CD4-positive, alpha-beta T cell treated with Interleukin-2 at 100 ng/mL for 4 hours (primary cell): ENCODE measurements around the gene INSIG2.
A peak's percentile ranks its signal among the peaks of the same experiment; 100 is the strongest.

Experiments used
- DNase-seq: peaks from one replicate; pipeline ENCODE4 v3.0.0-alpha.2; 2020; ENCODE audit warnings: low spot score

Gene INSIG2

GRCh38 chr2:118088051-118089024, at the start of gene INSIG2:
TSS of gene INSIG2 (plus strand) at chr2:118088471. CDS start at chr2:118096557, 8,086 bp downstream.
- peak; percentile 91 for DNase-seq

- DNase-seq = no peak
Measured at GRCh38 chr2:118040891-118041290, 47.4 kb upstream of the INSIG2 start.

- DNase-seq = no peak
Measured at GRCh38 chr2:118044103-118044716, 44.1 kb upstream of the INSIG2 start.

DNA sequence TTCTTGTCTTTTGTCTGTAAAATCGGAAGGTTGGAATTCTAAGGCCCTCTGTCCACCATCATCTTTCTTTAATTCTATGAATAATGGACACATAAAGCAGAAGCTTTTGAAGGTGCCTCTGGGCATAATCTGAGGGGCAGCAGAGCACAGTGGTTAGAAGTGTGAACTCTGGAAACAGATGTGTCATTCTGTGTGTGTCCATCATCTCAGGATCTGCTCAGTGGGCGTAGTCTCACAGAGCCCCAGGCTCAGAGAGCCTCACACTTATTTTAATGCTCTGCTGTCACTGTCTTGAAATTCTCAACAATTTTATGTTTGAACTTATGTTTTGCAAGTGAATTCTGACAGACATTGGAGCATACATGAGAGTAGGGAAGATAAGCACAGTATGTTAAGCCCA, 43.4 kb upstream of the INSIG2 start:
- DNase-seq = no peak

DNA sequence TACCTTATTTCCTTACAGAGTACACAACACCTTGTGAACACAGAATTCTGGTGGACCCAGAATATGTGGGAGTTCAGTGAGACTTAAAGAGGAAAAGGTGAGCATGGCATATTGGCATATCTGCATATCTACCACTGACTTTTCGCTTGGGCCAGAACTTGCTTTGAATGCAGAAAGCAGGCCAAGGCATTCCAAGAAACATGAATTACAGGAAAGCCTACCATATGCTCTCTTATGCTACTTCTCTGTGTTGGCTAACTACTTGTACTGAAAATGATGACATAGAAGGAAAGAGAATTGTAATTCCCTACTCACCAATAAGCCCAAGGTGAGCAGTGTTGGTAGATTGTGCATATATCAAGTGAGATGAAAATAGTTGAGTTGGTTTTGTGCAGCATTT, 43.0 kb upstream of the INSIG2 start:
- no peak for DNase-seq

DNA sequence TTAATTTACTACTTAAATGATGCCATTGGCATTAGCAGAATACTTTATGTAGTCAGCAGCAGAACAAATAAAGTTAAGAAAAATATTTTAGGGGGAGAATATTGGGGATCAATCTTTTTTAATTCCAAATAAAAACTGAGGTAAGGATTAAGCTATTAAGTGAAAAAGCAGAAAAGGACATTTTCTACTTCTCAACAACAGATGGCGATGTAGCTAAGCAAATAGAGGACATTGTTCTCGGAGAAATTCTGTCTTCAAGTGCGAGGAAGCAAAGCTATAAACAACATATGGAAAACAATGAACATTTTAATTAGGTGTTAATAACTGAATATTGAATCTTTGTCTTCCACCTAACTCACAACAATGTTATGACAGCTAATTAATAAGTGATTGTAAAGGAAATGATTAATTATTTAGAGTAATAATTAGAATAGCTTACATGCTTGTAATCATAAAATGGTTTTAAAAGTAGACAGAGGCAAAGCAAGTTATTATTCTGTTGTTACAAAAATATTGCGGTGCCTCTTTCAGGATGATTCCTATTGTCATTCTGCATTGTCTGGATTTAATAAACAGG, 41.5 kb upstream of the INSIG2 start:
- peak; percentile 39 for DNase-seq

GRCh38 chr2:118047380-118047826, 40.9 kb upstream of the INSIG2 start:
- no peak for DNase-seq

DNA sequence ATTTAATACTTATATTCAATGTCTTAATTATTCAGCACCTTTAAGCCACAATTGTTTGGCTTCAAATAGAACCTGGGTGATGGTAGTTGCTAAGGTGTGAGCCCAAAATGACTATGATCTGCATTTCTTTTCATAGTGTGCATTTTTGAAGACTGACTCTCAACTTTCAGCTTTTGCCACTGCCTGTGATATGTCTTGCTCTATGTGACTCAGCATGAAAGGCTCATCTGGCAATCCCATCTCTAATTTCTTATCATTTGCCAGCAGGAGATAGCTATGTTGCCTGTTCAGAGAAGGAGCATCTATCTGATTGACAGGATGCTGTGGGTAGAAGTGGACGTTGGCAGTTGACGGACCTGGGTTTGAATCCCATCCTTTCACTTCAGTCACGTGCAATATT, 39.9 kb upstream of the INSIG2 start:
- no peak for DNase-seq

GRCh38 chr2:118049140-118049815, 39.0 kb upstream of the INSIG2 start:
- DNase-seq = no peak

DNA sequence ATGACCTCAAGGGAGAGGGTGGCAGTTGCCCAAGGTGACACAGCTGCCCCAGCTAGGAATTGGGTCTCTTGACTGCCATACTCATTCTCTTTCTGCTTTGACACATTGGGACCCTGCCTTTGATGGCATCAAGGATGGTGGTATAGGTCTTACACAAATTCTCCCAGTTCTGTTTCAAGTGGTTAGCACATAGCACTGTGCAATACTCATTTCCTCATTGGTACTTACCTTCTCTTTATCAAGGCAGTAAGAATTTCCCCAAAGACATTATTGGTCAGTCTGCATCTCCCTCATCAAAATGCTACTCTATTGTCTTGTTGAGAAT, 38.5 kb upstream of the INSIG2 start:
- no peak for DNase-seq

DNA sequence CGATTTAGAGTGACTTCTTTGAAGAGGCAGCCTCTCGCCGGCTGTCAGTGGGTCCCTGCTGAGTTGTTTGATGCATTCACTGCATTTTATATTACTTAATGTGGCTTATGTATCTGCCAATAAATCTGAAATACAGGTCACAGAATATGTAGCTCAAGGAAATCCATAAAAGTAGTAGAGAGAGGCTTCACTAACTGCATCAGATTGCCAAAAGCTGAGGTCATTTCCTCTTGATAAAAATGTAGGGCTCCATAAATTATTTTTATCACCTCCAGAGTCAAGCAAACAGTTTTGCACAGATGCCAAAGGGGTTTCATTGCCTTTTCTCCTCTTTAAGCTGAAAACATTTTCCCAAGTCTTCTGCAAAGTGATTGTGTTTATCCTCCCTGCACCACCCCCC, 37.9 kb upstream of the INSIG2 start:
- DNase-seq = no peak

- no peak for DNase-seq
Measured at GRCh38 chr2:118050974-118051373, 37.3 kb upstream of the INSIG2 start.

GRCh38 chr2:118051826-118052358, 36.4 kb upstream of the INSIG2 start:
- no peak for DNase-seq

GRCh38 chr2:118052474-118052873, 35.8 kb upstream of the INSIG2 start:
- DNase-seq = no peak

DNA sequence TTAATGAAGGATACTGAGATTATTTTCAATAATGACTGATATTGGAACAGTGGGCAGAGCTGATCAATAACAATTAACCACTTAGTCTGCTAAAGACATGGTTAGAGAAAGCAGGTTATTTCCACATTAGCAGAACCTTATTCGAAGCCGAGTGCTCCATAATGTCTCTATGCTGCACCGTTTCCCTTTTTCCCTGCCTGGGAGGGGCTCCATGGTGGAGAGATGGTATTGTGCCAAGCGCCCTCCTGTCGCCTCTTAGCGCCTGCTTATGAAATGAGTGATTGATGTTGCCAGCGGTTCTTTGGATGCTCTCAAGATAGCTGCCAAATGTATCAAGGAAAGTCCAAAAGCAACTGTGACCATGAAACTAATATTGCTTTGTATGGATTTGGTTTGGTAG, 34.6 kb upstream of the INSIG2 start:
- no peak for DNase-seq

- no peak for DNase-seq
Measured at GRCh38 chr2:118054213-118055008, 33.9 kb upstream of the INSIG2 start.

DNA sequence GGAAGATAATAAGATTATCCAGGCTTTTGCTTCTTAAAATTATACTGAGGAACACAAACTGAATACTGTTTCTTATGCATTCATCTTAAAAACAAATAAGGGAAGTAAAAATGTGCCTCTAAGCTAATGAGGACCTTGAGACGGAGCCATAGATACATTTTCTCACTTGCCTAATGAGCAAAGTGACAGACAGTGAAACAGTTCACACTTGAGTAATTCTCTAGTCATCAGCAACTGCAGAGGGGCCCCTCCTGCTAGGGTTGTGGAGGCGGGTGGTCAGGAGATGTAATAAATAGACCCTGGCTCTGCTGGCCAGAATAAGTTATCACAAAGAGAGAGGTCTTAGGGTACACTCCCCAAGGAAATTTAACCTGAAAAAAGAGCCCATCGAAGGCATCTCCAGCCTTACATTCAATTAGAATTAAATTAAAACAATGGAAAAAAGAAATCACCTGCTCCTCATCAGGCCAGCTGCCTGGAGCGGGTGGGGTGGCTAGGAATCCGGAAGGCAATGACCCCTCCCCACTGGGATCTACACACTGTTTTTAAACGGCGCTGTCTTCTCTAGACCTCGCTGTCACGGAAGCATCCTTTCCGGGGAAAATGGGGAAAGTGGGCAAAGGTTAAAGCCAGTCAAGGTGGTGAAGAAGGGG, 32.6 kb upstream of the INSIG2 start:
- DNase-seq = no peak

GRCh38 chr2:118056165-118056534, 32.1 kb upstream of the INSIG2 start:
- no peak for DNase-seq

- no peak for DNase-seq
Measured at GRCh38 chr2:118056801-118057200, 31.5 kb upstream of the INSIG2 start.

DNA sequence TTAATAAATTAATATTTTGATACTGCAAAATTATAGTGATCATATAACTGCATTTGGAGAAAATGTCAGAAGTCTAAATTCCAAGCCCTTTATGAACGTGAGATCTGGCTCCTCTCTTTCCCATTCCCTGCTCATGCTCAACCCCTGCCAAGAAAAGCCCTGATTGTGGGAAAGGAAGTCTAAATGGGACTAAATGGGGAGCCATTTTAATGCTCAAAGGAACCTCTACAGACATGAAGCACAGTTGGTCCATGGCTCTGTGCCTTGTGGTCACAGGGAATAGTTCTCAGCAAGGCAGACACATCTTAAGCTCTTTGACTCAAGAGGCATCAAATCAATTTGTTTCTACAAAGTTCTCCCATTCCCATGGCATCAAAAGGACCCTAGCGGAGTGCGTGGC, 29.3 kb upstream of the INSIG2 start:
- no peak for DNase-seq

- DNase-seq = no peak
Measured at GRCh38 chr2:118059919-118060478, 28.3 kb upstream of the INSIG2 start.
